Measurements from ENCODE around the gene TRIM24. TPM values are rescaled to one million over a fixed set of nuclear protein-coding genes. Genes with fewer than 3 reads are reported as not detected.

Gene TRIM24
- total and polyA plus RNA-seq, 12 donors: 7.7 to 26.2 (median 18.9) TPM

- Histone ChIP-seq H3K27me3 (no peaks in the 10 kb centered on the region), H3K9me3 (peaks cover 0 to 11% (median 0%) of the 10 kb centered on the region in 11 donors), H3K4me1 (peaks cover 0 to 7% (median 0%) of the 10 kb centered on the region in 9 donors), H3K36me3 (no peaks in the 10 kb centered on the region), H3K4me3 (no peak overlapping the region), H3K27ac (no peak overlapping the region)
- ATAC-seq (no peak), DNase-seq (no peak)
- WGBS, 2 donors: 86 to 94% methylated on average over 11 of the region's 11 CpGs
- intact Hi-C loops (cut with DNase I): no loop called here
- TF ChIP-seq, protein P1, sequence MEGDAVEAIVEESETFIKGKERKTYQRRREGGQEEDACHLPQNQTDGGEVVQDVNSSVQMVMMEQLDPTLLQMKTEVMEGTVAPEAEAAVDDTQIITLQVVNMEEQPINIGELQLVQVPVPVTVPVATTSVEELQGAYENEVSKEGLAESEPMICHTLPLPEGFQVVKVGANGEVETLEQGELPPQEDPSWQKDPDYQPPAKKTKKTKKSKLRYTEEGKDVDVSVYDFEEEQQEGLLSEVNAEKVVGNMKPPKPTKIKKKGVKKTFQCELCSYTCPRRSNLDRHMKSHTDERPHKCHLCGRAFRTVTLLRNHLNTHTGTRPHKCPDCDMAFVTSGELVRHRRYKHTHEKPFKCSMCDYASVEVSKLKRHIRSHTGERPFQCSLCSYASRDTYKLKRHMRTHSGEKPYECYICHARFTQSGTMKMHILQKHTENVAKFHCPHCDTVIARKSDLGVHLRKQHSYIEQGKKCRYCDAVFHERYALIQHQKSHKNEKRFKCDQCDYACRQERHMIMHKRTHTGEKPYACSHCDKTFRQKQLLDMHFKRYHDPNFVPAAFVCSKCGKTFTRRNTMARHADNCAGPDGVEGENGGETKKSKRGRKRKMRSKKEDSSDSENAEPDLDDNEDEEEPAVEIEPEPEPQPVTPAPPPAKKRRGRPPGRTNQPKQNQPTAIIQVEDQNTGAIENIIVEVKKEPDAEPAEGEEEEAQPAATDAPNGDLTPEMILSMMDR (IDR thresholded peaks at IDR 0.05): no peak
Measured at GRCh38 chr7:138607216-138608126, 147.4 kb downstream of the TRIM24 start.

DNA sequence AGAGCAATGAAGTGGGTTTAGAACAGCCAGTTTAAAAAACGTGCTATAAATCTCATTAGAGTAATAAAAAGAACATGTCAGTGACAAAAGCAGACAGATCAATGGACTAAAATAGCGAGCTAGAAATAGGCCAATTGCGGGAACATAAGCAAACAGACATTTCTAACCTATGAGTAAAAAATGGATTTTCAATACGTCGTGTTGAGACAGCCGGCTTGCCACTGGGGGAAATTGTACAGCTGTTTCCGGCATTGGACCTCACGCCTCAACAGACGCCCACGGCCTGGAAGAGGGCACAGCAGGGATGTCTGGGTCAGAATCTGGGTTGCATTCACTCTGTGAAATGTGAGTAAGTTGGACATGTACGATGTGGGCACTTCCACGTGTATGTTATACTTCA lies 148.2 kb downstream of the TRIM24 start:
- Histone ChIP-seq H3K9me3 (peaks cover 0 to 11% (median 0%) of the 10 kb centered on the region in 11 donors), H3K27me3 (no peaks in the 10 kb centered on the region), H3K27ac (no peak overlapping the region), H3K36me3 (no peaks in the 10 kb centered on the region), H3K4me1 (peaks cover 0 to 7% (median 0%) of the 10 kb centered on the region in 9 donors), H3K4me3 (no peak overlapping the region)
- intact Hi-C loops (cut with DNase I): no loop called here
- DNase-seq (no peak), ATAC-seq (no peak)
- TF ChIP-seq, protein P1 (IDR thresholded peaks at IDR 0.05): no peak
- WGBS, 2 donors: 56 to 64% methylated on average over 12 of the region's 12 CpGs

DNA sequence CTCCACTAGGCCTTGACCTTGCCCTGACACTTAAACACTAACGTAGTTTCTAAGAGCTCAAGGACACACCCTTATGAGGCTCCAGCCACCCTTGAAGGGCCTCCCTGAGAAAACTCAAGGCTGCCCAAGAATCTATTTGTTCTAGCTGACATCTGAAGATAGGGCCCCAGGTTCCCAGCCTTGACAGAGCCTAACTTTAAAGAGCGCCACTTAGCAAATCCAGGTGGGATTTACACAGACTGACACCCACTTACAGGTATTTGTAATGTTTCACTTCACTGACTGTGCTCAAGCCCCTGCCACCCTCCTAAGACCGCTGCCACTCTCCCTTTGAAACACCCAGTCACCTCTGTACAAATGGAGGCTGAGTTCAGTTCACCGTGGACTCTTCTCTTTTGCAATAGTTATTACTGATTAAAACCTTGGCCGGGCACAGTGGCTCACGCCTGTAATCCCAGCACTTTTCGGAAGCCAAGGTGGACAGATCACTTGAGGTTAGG lies 150.7 kb downstream of the TRIM24 start:
- 88 to 89% methylated on average over 7 of the region's 7 CpGs for WGBS, 2 donors
- ATAC-seq: no peak
- DNase-seq: no peak
- Histone ChIP-seq H3K27me3 (no peaks in the 10 kb centered on the region), H3K9me3 (peaks cover 0 to 7% (median 0%) of the 10 kb centered on the region in 11 donors), H3K4me3 (no peak overlapping the region), H3K27ac (no peak overlapping the region), H3K4me1 (peaks cover 0 to 7% (median 0%) of the 10 kb centered on the region in 9 donors), H3K36me3 (no peaks in the 10 kb centered on the region)
- TF ChIP-seq, protein P1 (IDR thresholded peaks at IDR 0.05): no peak
- intact Hi-C loops (cut with DNase I): no loop called here

GRCh38 chr7:138613630-138614029 lies 153.6 kb downstream of the TRIM24 start:
- intact Hi-C loops (cut with DNase I): no loop called here
- no peak overlapping the region for H3K4me3 ChIP-seq
- WGBS, 2 donors: 88 to 99% methylated on average over 2 of the region's 2 CpGs
- ATAC-seq (no peak), DNase-seq (no peak)
- no peaks in the 10 kb centered on the region for H3K9me3 ChIP-seq
- no peaks in the 10 kb centered on the region for H3K27me3 ChIP-seq
- TF ChIP-seq, protein P1 (IDR thresholded peaks at IDR 0.05): no peak
- H3K4me1 ChIP-seq: no peaks in the 10 kb centered on the region
- H3K27ac ChIP-seq: no peak overlapping the region
- H3K36me3 ChIP-seq: no peaks in the 10 kb centered on the region

Data from heart right ventricle (tissue), 16 donors.